ENCODE measurements around the gene SLC16A4.
"Not testable (repeated sequence)": the region's sequence is repeated elsewhere in the genome, so short reads cannot be mapped to it uniquely, and the experiment has no call there.

Gene SLC16A4

GRCh38 chr1:110390692-110391245, at the start of gene SLC16A4:
Gene SLC16A4, minus strand, starts transcription at chr1:110391026. Its CDS starts 1,703 bp downstream, at chr1:110389323.
- DNase-seq (ENCODE audit: low read depth in 1 of 2, low spot score in 1 of 2): no peak

GRCh38 chr1:110439873-110440272, 49.0 kb upstream of the SLC16A4 start:
- DNase-seq (ENCODE audit: low read depth in 1 of 2, low spot score in 1 of 2): not testable (repeated sequence)

GRCh38 chr1:110438893-110439292, 48.1 kb upstream of the SLC16A4 start:
- no peak for DNase-seq (ENCODE audit: low read depth in 1 of 2, low spot score in 1 of 2)

GRCh38 chr1:110437645-110438299, 46.9 kb upstream of the SLC16A4 start:
- DNase-seq (ENCODE audit: low read depth in 1 of 2, low spot score in 1 of 2): not testable (repeated sequence)

- no peak for DNase-seq (ENCODE audit: low read depth in 1 of 2, low spot score in 1 of 2)
These were observed 45.8 kb upstream of the SLC16A4 start for GRCh38 chr1:110436635-110437034.

GRCh38 chr1:110434946-110435345, 44.1 kb upstream of the SLC16A4 start:
- no peak for DNase-seq (ENCODE audit: low read depth in 1 of 2, low spot score in 1 of 2)

- no peak for DNase-seq (ENCODE audit: low read depth in 1 of 2, low spot score in 1 of 2)
These were observed 43.0 kb upstream of the SLC16A4 start for GRCh38 chr1:110433803-110434202.

GRCh38 chr1:110433213-110433612, 42.4 kb upstream of the SLC16A4 start:
- DNase-seq (ENCODE audit: low read depth in 1 of 2, low spot score in 1 of 2): no peak

- DNase-seq (ENCODE audit: low read depth in 1 of 2, low spot score in 1 of 2): no peak
These were observed 40.1 kb upstream of the SLC16A4 start for GRCh38 chr1:110430901-110431300.

GRCh38 chr1:110430366-110430765, 39.5 kb upstream of the SLC16A4 start:
- no peak for DNase-seq (ENCODE audit: low read depth in 1 of 2, low spot score in 1 of 2)

- DNase-seq (ENCODE audit: low read depth in 1 of 2, low spot score in 1 of 2): no peak
These were observed 38.1 kb upstream of the SLC16A4 start for GRCh38 chr1:110428946-110429345.

- DNase-seq (ENCODE audit: low read depth in 1 of 2, low spot score in 1 of 2): no peak
These were observed 36.0 kb upstream of the SLC16A4 start for GRCh38 chr1:110426854-110427253.

- DNase-seq (ENCODE audit: low read depth in 1 of 2, low spot score in 1 of 2): no peak
These were observed 34.9 kb upstream of the SLC16A4 start for GRCh38 chr1:110425612-110426152.

GRCh38 chr1:110424699-110425611, 34.1 kb upstream of the SLC16A4 start:
- no peak for DNase-seq (ENCODE audit: low read depth in 1 of 2, low spot score in 1 of 2)

- DNase-seq (ENCODE audit: low read depth in 1 of 2, low spot score in 1 of 2): no peak
These were observed 30.3 kb upstream of the SLC16A4 start for GRCh38 chr1:110420874-110421793.

- no peak for DNase-seq (ENCODE audit: low read depth in 1 of 2, low spot score in 1 of 2)
These were observed 29.3 kb upstream of the SLC16A4 start for GRCh38 chr1:110420023-110420662.

GRCh38 chr1:110418729-110419128, 27.9 kb upstream of the SLC16A4 start:
- no peak for DNase-seq (ENCODE audit: low read depth in 1 of 2, low spot score in 1 of 2)

- DNase-seq (ENCODE audit: low read depth in 1 of 2, low spot score in 1 of 2): not testable (repeated sequence)
These were observed 22.2 kb upstream of the SLC16A4 start for GRCh38 chr1:110413045-110413444.

GRCh38 chr1:110412576-110412975, 21.8 kb upstream of the SLC16A4 start:
- peak; percentile 37 to 54 for DNase-seq (ENCODE audit: low read depth in 1 of 2, low spot score in 1 of 2)

- DNase-seq (ENCODE audit: low read depth in 1 of 2, low spot score in 1 of 2): no peak
These were observed 20.4 kb upstream of the SLC16A4 start for GRCh38 chr1:110411173-110411735.
